Type B pancreatic cell (in vitro differentiated cells): ENCODE measurements around the gene MBD6. TPM values are rescaled to one million over a fixed set of nuclear protein-coding genes. Genes with fewer than 3 reads are reported as not detected.
A peak's percentile ranks its signal among the peaks of the same experiment; 100 is the strongest.

Experiments
- DNase-seq: peaks from one replicate; pipeline ENCODE4 v3.0.0; 2021; ENCODE audit warnings: mixed read lengths; ENCODE audit not compliant: unreplicated experiment; ENCODE audit errors: extremely low spot score
- H3K27ac Mint-ChIP-seq: 2 replicates; pipeline ENCODE4 v1.8.0; 2021; ENCODE audit warnings: mild to moderate bottlenecking, mixed read lengths
- H3K27me3 Mint-ChIP-seq: 2 replicates; pipeline ENCODE4 v1.8.0; 2021; ENCODE audit warnings: mixed read lengths
- H3K36me3 Mint-ChIP-seq: 2 replicates; pipeline ENCODE4 v1.8.0; 2021; ENCODE audit warnings: mixed read lengths
- H3K4me1 Mint-ChIP-seq: one replicate; pipeline ENCODE4 v1.8.0; 2021; ENCODE audit warnings: mixed read lengths; ENCODE audit not compliant: unreplicated experiment
- H3K4me3 Mint-ChIP-seq: 2 replicates; pipeline ENCODE4 v1.8.0; 2021; ENCODE audit warnings: mild to moderate bottlenecking, mixed read lengths
- H3K9me3 Mint-ChIP-seq: 2 replicates; pipeline ENCODE4 v1.8.0; 2021; ENCODE audit warnings: mixed read lengths
- CTCF ChIP-seq: fragments of 200-600 bp; sonication (generic); conservative IDR thresholded peaks from 2 replicates; pipeline ENCODE4 v1.5.0; 2021; ENCODE audit warnings: antibody characterized with exemption, mild to moderate bottlenecking
- long read RNA-seq: library from polyadenylated mRNA; unstranded; transcript quantifications from one replicate; pipeline ENCODE4 v2.0.0, GENCODE V29; 2020
- total RNA-seq: library from RNA; stranded (reverse); gene quantifications from 2 replicates; pipeline ENCODE4 v1.2.1, GENCODE V29; 2021; ENCODE audit warnings: low replicate concordance

MBD6 gene
- total RNA-seq: 87.5 and 94.7 TPM in 2 replicates
- long read RNA-seq: 0 reads

- Mint-ChIP-seq H3K4me3 (peak within 1 kb of the TSS; percentile 99), H3K4me1 (peaks cover 44% of the 10 kb centered on the region), H3K27ac (peak within 1 kb of the TSS; percentile 99), H3K36me3 (peaks cover 9% of the 10 kb centered on the region), H3K27me3 (no peaks in the 10 kb centered on the region), H3K9me3 (no peaks in the 10 kb centered on the region)
- DNase-seq: peak; percentile 96
- no peak for TF ChIP-seq CTCF
These were observed at the start of gene MBD6 for GRCh38 chr12:57522011-57522886. TSS of gene MBD6 (plus strand) at chr12:57522824. CDS start at chr12:57524304, 1,480 bp downstream.

GRCh38 chr12:57473392-57473791, 49.2 kb upstream of the MBD6 start:
- no peaks in the 10 kb centered on the region for H3K36me3 Mint-ChIP-seq
- H3K4me1 Mint-ChIP-seq: no peaks in the 10 kb centered on the region
- no peak overlapping the region for H3K27ac Mint-ChIP-seq
- peaks cover 71% of the 10 kb centered on the region for H3K27me3 Mint-ChIP-seq
- no peaks in the 10 kb centered on the region for H3K9me3 Mint-ChIP-seq
- H3K4me3 Mint-ChIP-seq: no peak overlapping the region
- no peak for TF ChIP-seq CTCF
- no peak for DNase-seq

- H3K9me3 Mint-ChIP-seq: no peaks in the 10 kb centered on the region
- DNase-seq: no peak
- TF ChIP-seq CTCF: no peak
- H3K27me3 Mint-ChIP-seq: peaks cover 74% of the 10 kb centered on the region
- no peaks in the 10 kb centered on the region for H3K36me3 Mint-ChIP-seq
- H3K4me3 Mint-ChIP-seq: peak overlapping the region; percentile 48
- no peaks in the 10 kb centered on the region for H3K4me1 Mint-ChIP-seq
- no peak overlapping the region for H3K27ac Mint-ChIP-seq
These were observed 48.7 kb upstream of the MBD6 start for GRCh38 chr12:57473886-57474285.

DNA sequence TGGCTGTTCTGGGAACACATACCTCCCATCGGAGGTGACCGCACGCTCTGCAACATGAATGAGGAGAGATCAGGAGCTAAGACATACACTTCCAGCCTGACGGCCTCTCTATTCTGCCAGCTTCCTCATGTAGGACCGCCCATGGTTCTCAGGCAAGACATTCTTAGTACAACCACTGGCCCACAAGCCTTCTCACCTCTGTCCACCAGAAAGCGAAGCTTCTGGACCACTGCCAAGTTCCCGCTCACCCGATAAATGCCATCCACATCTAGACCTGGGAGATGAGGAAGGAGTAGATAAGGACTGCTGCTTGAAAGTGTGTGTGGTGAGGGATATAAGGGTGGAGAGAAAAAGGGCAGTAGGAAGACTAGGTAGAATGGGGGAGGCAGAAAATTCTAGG, 48.2 kb upstream of the MBD6 start:
- Mint-ChIP-seq H3K9me3 (no peaks in the 10 kb centered on the region), H3K27me3 (peaks cover 76% of the 10 kb centered on the region), H3K4me3 (peak overlapping the region; percentile 48), H3K36me3 (no peaks in the 10 kb centered on the region), H3K4me1 (no peaks in the 10 kb centered on the region), H3K27ac (no peak overlapping the region)
- DNase-seq: no peak
- no peak for TF ChIP-seq CTCF

GRCh38 chr12:57474862-57475261, 47.8 kb upstream of the MBD6 start:
- Mint-ChIP-seq H3K4me3 (peak overlapping the region; percentile 48), H3K4me1 (no peaks in the 10 kb centered on the region), H3K27me3 (peaks cover 80% of the 10 kb centered on the region), H3K36me3 (no peaks in the 10 kb centered on the region), H3K9me3 (no peaks in the 10 kb centered on the region), H3K27ac (no peak overlapping the region)
- TF ChIP-seq CTCF: no peak
- no peak for DNase-seq
